ENCODE data around the gene CGN. TPM values are rescaled to one million over a fixed set of nuclear protein-coding genes. Genes with fewer than 3 reads are reported as not detected.

Gene CGN
- total and polyA plus RNA-seq, 10 donors = 0.09 to 0.87 (median 0.27) TPM; not detected in 2

GRCh38 chr1:151477066-151477465, 34.1 kb upstream of the CGN start:
- peaks cover 0 to 8% (median 7%) of the 10 kb centered on the region in 8 donors for H3K9me3 ChIP-seq
- no peak for DNase-seq
- H3K4me3 ChIP-seq = no peak overlapping the region
- no peak overlapping the region for H3K27ac ChIP-seq
- intact Hi-C loops (cut with DNase I; ENCODE audit: low total_unique reads) = no loop called here
- H3K27me3 ChIP-seq (replicated peaks in 1 of 7) = peaks cover 0 to 13% (median 0%) of the 10 kb centered on the region in 7 donors
- TF ChIP-seq CTCF (IDR thresholded peaks at IDR 0.05 in 8 of 11, conservative IDR thresholded peaks at IDR 0.05 in 3 of 11) (no peak), POLR2A (IDR thresholded peaks at IDR 0.05) (no peak)
- H3K4me1 ChIP-seq = peaks cover 0 to 15% (median 8%) of the 10 kb centered on the region in 6 donors
- H3K36me3 ChIP-seq = no peaks in the 10 kb centered on the region
- WGBS, 5 donors = 70 to 80% (median 76%) methylated on average over 3 of the region's 3 CpGs

- no peak for TF ChIP-seq POLR2AphosphoS5 (IDR thresholded peaks at IDR 0.05)
- TF ChIP-seq CTCF (IDR thresholded peaks at IDR 0.05 in 8 of 11, conservative IDR thresholded peaks at IDR 0.05 in 3 of 11) = no peak
- no peak for TF ChIP-seq POLR2A (IDR thresholded peaks at IDR 0.05)
- Histone ChIP-seq H3K4me1 (peaks cover 0 to 7% (median 4%) of the 10 kb centered on the region in 6 donors), H3K27ac (no peak overlapping the region), H3K4me3 (no peak overlapping the region), H3K9me3 (peaks cover 0 to 15% (median 13%) of the 10 kb centered on the region in 8 donors), H3K36me3 (no peaks in the 10 kb centered on the region), H3K27me3 (replicated peaks in 1 of 7) (peaks cover 0 to 13% (median 0%) of the 10 kb centered on the region in 7 donors)
- intact Hi-C loops (cut with DNase I; ENCODE audit: low total_unique reads) = no loop called here
- no peak for DNase-seq
- WGBS, 5 donors = 64 to 85% (median 81%) methylated on average over 1 of the region's 1 CpG
Measured at GRCh38 chr1:151478140-151478812, 32.9 kb upstream of the CGN start.

GRCh38 chr1:151478923-151479322, 32.3 kb upstream of the CGN start:
- no peak for DNase-seq
- 81 to 95% (median 91%) methylated on average over 2 of the region's 2 CpGs for whole genome bisulfite sequencing, 5 donors
- Histone ChIP-seq H3K36me3 (no peaks in the 10 kb centered on the region), H3K4me1 (peaks cover 0 to under 1% (median 0%) of the 10 kb centered on the region in 6 donors), H3K27ac (no peak overlapping the region), H3K27me3 (replicated peaks in 1 of 7) (peaks cover 0 to 13% (median 0%) of the 10 kb centered on the region in 7 donors), H3K4me3 (no peak overlapping the region), H3K9me3 (peaks cover 0 to 15% (median 13%) of the 10 kb centered on the region in 8 donors)
- TF ChIP-seq CTCF (IDR thresholded peaks at IDR 0.05 in 8 of 11, conservative IDR thresholded peaks at IDR 0.05 in 3 of 11) (no peak), POLR2AphosphoS5 (IDR thresholded peaks at IDR 0.05) (no peak), POLR2A (IDR thresholded peaks at IDR 0.05) (no peak)
- intact Hi-C loops (cut with DNase I; ENCODE audit: low total_unique reads) = no loop called here

- Histone ChIP-seq H3K4me1 (no peaks in the 10 kb centered on the region), H3K27me3 (replicated peaks in 1 of 7) (peaks cover 0 to 13% (median 0%) of the 10 kb centered on the region in 7 donors), H3K9me3 (peaks cover 0 to 15% (median 13%) of the 10 kb centered on the region in 8 donors), H3K27ac (no peak overlapping the region), H3K4me3 (no peak overlapping the region), H3K36me3 (no peaks in the 10 kb centered on the region)
- intact Hi-C loops (cut with DNase I; ENCODE audit: low total_unique reads) = no loop called here
- no peak for DNase-seq
- 84 to 95% (median 89%) methylated on average over 5 of the region's 5 CpGs for WGBS, 5 donors
- TF ChIP-seq POLR2A (IDR thresholded peaks at IDR 0.05) (no peak), CTCF (IDR thresholded peaks at IDR 0.05 in 8 of 11, conservative IDR thresholded peaks at IDR 0.05 in 3 of 11) (no peak), POLR2AphosphoS5 (IDR thresholded peaks at IDR 0.05) (no peak)
Measured at GRCh38 chr1:151479462-151479861, 31.7 kb upstream of the CGN start.

Data from spleen (tissue), 11 donors.